ENCODE measurements around the gene FCHSD2.

GRCh38 chr11:72788241-72788640 lies 353.9 kb downstream of the FCHSD2 start:
- TF ChIP-seq CTCF (conservative IDR thresholded peaks at IDR 0.05) (no peak), EZH2 (IDR thresholded peaks at IDR 0.05; ENCODE audit: low read depth) (no peak)

Measured in PC-9 (cell line).